GM12878 (cell line): Measurements from ENCODE around the gene SLC39A5. TPM values are rescaled to one million over a fixed set of nuclear protein-coding genes. Genes with fewer than 3 reads are reported as not detected.

Experiments used
- BACH1 ChIP-seq: fragments of 450-650 bp; IDR thresholded peaks from 2 replicates; pipeline ENCODE4 v1.6.1; 2017; ENCODE audit warnings: mild to moderate bottlenecking, borderline replicate concordance
- BHLHE40 ChIP-seq, 2 experiments: fragments of 450-650 bp in 1 of 2; IDR thresholded peaks; 2 replicates each; pipeline ENCODE4 v1.6.1; 2011 to 2017; ENCODE audit warnings: low read depth in 2 of 2, borderline replicate concordance in 1 of 2, improper control_type of control experiment in 1 of 2, low read length in 1 of 2, mild to moderate bottlenecking in 1 of 2
- CBFB ChIP-seq: IDR thresholded peaks from 2 replicates; pipeline ENCODE4 v1.6.1; 2016; ENCODE audit warnings: antibody characterized with exemption, low read depth
- CEBPB ChIP-seq, 2 experiments: fragments of 150-350 bp in 1 of 2; IDR thresholded peaks; 2 replicates each; pipeline ENCODE4 v1.6.1; 2012 to 2014; ENCODE audit warnings: low read depth in 2 of 2, low read length in 2 of 2, borderline replicate concordance in 1 of 2, inconsistent platforms in 1 of 2
- CHD1 ChIP-seq: IDR thresholded peaks from 2 replicates; pipeline ENCODE4 v1.6.1; 2012; ENCODE audit warnings: low read depth, low read length, improper control_type of control experiment
- CREM ChIP-seq: IDR thresholded peaks from 2 replicates; pipeline ENCODE4 v1.6.1; 2014; ENCODE audit warnings: antibody characterized with exemption, low read depth
- DPF2 ChIP-seq: fragments of 450-650 bp; IDR thresholded peaks from 2 replicates; pipeline ENCODE4 v1.6.1; 2017; ENCODE audit warnings: mild to moderate bottlenecking
- EZH2 ChIP-seq: IDR thresholded peaks from 2 replicates; pipeline ENCODE4 v1.6.1; 2012; ENCODE audit warnings: low read depth, mild to moderate bottlenecking, control low read depth, inconsistent platforms, low read length, borderline replicate concordance; ENCODE audit not compliant: control insufficient read depth
- GABPA ChIP-seq: IDR thresholded peaks from 2 replicates; pipeline ENCODE4 v1.6.1; 2014; ENCODE audit warnings: antibody characterized with exemption, low read depth, mild to moderate bottlenecking, inconsistent platforms
- LARP7 ChIP-seq: fragments of 450-650 bp; IDR thresholded peaks from 2 replicates; pipeline ENCODE4 v1.6.1; 2017; ENCODE audit warnings: mild to moderate bottlenecking
- MEF2A ChIP-seq: IDR thresholded peaks from 2 replicates; pipeline ENCODE4 v1.6.1; 2011; ENCODE audit warnings: low read depth, mild to moderate bottlenecking, low read length, moderate library complexity; ENCODE audit not compliant: insufficient read depth
- NFYA ChIP-seq: IDR thresholded peaks from 2 replicates; pipeline ENCODE4 v1.6.1; 2011; ENCODE audit warnings: low read depth, mild to moderate bottlenecking, low read length, improper control_type of control experiment, borderline replicate concordance
- NRF1 ChIP-seq: conservative IDR thresholded peaks from 2 replicates; pipeline ENCODE4 v1.6.1; 2011; ENCODE audit warnings: mild to moderate bottlenecking, low read depth, low read length, improper control_type of control experiment
- POLR2A ChIP-seq: IDR thresholded peaks from 2 replicates; pipeline ENCODE4 v1.6.1; 2011; ENCODE audit warnings: low read depth, mild to moderate bottlenecking, low read length
- POLR2AphosphoS2 ChIP-seq: IDR thresholded peaks from 2 replicates; pipeline ENCODE4 v1.6.1; 2011; ENCODE audit warnings: low read depth, mild to moderate bottlenecking, low read length, improper control_type of control experiment, moderate library complexity
- RBBP5 ChIP-seq: fragments of 200-600 bp; sonication (generic); conservative IDR thresholded peaks from 2 replicates; pipeline ENCODE4 v1.6.1; 2016
- RELA ChIP-seq: fragments of 450-650 bp; IDR thresholded peaks from 2 replicates; pipeline ENCODE4 v1.8.0; 2014; ENCODE audit warnings: borderline replicate concordance; ENCODE audit not compliant: partially characterized antibody
- STAT1 ChIP-seq: fragments of 450-650 bp; conservative IDR thresholded peaks from 2 replicates; pipeline ENCODE4 v1.6.1; 2014; ENCODE audit warnings: antibody characterized with exemption, mild to moderate bottlenecking
- TCF3 ChIP-seq: IDR thresholded peaks from 2 replicates; pipeline ENCODE4 v1.6.1; 2012; ENCODE audit warnings: low read depth, mild to moderate bottlenecking, low read length, borderline replicate concordance; ENCODE audit not compliant: insufficient read depth
- TCF7 ChIP-seq: IDR thresholded peaks from 2 replicates; pipeline ENCODE4 v1.6.1; 2014; ENCODE audit warnings: antibody characterized with exemption, borderline replicate concordance
- ZBTB33 ChIP-seq: fragments of 450-650 bp; IDR thresholded peaks from 2 replicates; pipeline ENCODE4 v1.6.1; 2017; ENCODE audit warnings: mild to moderate bottlenecking
- ZNF217 ChIP-seq: fragments of 450-650 bp; IDR thresholded peaks from 2 replicates; pipeline ENCODE4 v1.6.1; 2017; ENCODE audit warnings: antibody characterized with exemption, mild to moderate bottlenecking
- polyA plus RNA-seq, 11 experiments: library from polyadenylated mRNA; depleted of rRNA in 4 of 11; unstranded in 6 of 11; stranded (reverse) in 5 of 11; fragments of >200 nt; fragmentation: Nextera tagmentation in 4 of 11; fragmentation: Illumina TruSeq in 1 of 11; extraction: Ambion mirVana in 4 of 11; extraction: Trizol in 1 of 11; gene quantifications; 1 replicate in 1 of 11; 2 replicates in 10 of 11; pipeline versions ENCODE4 v1.2.1 to v1.2.3, GENCODE V29; 2011 to 2016; ENCODE audit warnings: inconsistent platforms in 2 of 11, missing spikeins in 2 of 11, low read depth in 1 of 11
- total RNA-seq, 4 experiments: library from RNA; depleted of rRNA in 3 of 4; stranded (reverse); fragments of >200 nt in 3 of 4; fragmentation: Illumina TruSeq in 1 of 4; extraction: Trizol in 1 of 4; gene quantifications; 2 replicates each; pipeline versions ENCODE4 v1.2.1 to v1.2.3, GENCODE V29; 2013 to 2021
- TF ChIP-seq, protein P1 (sequence below): IDR thresholded peaks from 2 replicates; pipeline ENCODE4 v1.6.1; 2011; ENCODE audit warnings: borderline replicate concordance, low read depth, mild to moderate bottlenecking, moderate library complexity, mixed read lengths, low read length; ENCODE audit not compliant: insufficient read depth; ENCODE audit errors: extremely low read length

Gene SLC39A5
- total and polyA plus RNA-seq, 10 of the 15 experiments (the other 5 are each of a cell fraction or from before 2014, with no cell fraction given), result 0.15 to 0.56 (median 0.15) TPM; not detected in 7

DNA sequence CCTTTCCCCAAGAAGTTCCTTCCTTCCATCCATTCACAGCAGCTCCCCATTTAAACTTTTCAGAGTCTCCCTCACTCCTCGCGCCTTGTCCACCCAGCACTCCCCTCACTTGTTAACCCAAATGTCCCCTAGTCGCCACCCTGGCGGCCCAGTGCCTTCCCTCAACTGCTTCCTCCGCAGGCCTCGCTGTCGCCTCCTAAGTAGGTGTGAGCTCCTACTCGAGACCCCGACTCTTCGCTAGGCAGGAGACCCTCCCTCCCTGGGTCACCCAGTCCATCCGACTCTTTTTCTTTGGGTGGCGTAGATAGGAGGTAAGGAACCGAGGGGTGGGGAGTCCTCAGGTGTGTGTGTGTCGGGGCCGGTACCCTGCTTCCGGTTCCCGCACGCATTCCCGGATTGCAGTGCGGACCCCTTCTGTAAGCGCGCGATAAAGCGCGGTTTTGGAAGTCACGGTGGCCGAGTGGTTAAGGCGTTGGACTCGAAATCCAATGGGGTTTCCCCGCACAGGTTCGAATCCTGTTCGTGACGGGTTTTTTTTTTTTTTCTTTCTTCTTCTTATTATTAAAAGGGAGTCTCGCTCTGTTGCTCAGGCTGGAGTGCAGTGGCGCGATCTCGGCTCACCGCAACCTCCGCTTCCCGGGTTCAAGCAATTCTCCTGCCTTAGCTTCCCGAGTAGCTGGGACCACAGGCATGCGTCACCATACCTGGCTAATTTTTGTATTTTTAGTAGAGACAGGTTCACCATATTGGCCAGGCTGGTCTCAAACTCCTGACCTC lies 39.7 kb upstream of the SLC39A5 start (continued):
- TF ChIP-seq CEBPB (IDR thresholded peaks at IDR 0.05; ENCODE audit: borderline replicate concordance in 1 of 2, low read depth in 2 of 2, low read length in 2 of 2), result no peak
- TF ChIP-seq TCF7, result peak; percentile 56; the same call in 1 of the 2 replicates
- no peak for TF ChIP-seq NFYA
- no peak for TF ChIP-seq CHD1
- no peak for TF ChIP-seq STAT1
- peak; percentile 53; the same call in 1 of the 2 replicates for TF ChIP-seq LARP7
- TF ChIP-seq CBFB, result peak; percentile 91
- TF ChIP-seq POLR2A, result peak; percentile 64; the same call in 1 of the 2 replicates
- TF ChIP-seq CREM, result no peak
- TF ChIP-seq MEF2A, result no peak
- no peak for TF ChIP-seq RELA
- 0 out of 2 replicates have a peak, but pooled peaks have one; percentile 57 for TF ChIP-seq ZNF217
- TF ChIP-seq, protein P1, sequence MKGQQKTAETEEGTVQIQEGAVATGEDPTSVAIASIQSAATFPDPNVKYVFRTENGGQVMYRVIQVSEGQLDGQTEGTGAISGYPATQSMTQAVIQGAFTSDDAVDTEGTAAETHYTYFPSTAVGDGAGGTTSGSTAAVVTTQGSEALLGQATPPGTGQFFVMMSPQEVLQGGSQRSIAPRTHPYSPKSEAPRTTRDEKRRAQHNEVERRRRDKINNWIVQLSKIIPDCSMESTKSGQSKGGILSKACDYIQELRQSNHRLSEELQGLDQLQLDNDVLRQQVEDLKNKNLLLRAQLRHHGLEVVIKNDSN, result no peak
- TF ChIP-seq TCF3, result 0 out of 2 replicates have a peak, but pooled peaks have one; percentile 18
- TF ChIP-seq NRF1, result no peak
- TF ChIP-seq RBBP5, result no peak
- no peak; the same call in 1 of the 2 replicates for TF ChIP-seq BACH1
- no peak for TF ChIP-seq BHLHE40 (IDR thresholded peaks at IDR 0.05; ENCODE audit: borderline replicate concordance in 1 of 2, low read depth in 2 of 2, low read length in 1 of 2)
- peak; percentile 71; the same call in 1 of the 2 replicates for TF ChIP-seq GABPA
- no peak for TF ChIP-seq POLR2AphosphoS2
- TF ChIP-seq DPF2, result no peak
- TF ChIP-seq ZBTB33, result no peak
- TF ChIP-seq EZH2, result no peak
